ENCODE measurements around the gene CELA1.

Gene CELA1

DNA sequence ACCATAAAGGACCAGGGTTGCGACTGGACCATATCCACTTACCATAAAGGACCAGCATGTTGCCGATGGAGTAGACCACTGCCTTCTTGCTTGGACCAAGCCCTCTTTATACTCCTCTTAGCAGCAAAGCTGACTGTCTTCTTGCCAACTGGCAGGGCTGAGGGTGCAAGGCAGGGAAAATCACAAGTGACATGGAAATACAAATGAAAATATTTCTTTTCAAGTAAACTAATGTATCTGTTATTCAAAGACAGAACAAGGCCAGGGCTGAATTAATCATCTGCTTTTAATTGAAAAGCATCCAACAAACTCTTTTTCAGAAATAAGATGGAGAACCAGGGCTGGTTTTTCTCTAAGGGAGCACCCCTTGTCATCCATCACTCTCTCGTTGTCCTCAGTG lies at the start of gene CELA1:
TSS of gene CELA1 (minus strand) at position 99 of the 400 bp plus-strand sequence. CDS start at position 58, 41 bp downstream.
- Histone ChIP-seq H3K4me1 (peaks cover 0 to 15% (median 0%) of the 10 kb centered on the region in 10 experiments; a peak in 5 of 20 replicates), H3K27me3 (no peaks in the 10 kb centered on the region), H3K27ac (no peak within 1 kb of the TSS), H3K9me3 (replicated peaks in 1 of 11) (no peaks in the 10 kb centered on the region), H4K20me1 (no peaks in the 10 kb centered on the region), H3K4me2 (peak within 1 kb of the TSS in 3 of 11 experiments; percentile 8 to 15 (median 10); a peak in 1 of 22 replicates), H3K4me3 (no peak within 1 kb of the TSS), H3K36me3 (no peaks in the 10 kb centered on the region), H3K9ac (no peak within 1 kb of the TSS)
- TF ChIP-seq Cebpa-rat (IDR thresholded peaks at IDR 0.05), result no peak

DNA sequence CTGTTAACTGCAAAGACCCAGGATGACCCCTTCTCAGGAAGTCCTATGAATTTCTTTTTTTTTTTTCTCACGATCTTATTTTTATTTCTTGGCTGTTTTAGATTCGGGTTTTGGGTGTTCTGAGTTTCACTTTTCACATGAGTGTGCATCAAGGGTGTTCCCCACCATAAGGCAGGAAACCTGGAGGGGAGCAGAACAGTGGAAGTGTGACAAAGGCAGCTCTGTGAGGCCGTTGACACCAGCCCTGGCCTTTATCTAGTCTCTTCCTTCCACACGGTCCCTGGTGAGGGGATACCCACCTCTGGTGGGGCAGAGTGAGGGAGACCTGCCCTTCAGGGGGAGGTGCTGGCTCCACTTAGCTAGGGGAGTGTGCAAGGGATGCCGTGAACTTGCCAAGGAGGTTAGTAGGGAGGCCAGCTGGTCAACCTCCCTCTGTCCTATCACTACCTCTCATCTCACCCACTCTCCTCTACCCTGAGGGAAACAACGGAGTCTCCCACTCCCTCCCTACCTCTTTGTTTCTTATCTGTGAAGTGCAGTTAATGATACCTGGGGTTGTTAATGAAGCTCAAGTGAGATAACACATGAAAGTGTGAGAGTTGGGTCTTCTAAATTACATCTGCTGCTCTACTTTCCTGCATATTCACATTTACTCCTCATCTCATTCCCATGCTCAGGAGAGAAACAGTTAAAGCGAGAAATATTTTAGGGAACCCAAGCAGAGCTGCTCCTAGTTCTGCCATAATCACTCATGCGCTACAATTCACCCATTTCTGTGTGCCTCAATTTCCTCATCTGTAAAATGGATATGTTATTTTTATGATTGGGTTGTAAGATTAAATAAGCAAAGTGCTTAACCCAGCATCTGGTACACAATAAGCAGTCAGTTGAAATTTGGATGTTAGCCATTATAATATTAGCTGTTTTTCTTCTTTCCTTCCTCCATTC lies 49.1 kb upstream of the CELA1 start:
- no peak overlapping the region for H3K27ac ChIP-seq
- no peak overlapping the region for H3K9ac ChIP-seq
- H3K4me2 ChIP-seq, result peak overlapping the region; percentile 9 to 97 (median 47); a peak in 19 of 22 replicates
- peaks cover 34 to 52% (median 45%) of the 10 kb centered on the region in 10 experiments for H3K4me1 ChIP-seq
- peaks cover 25 to 57% (median 54%) of the 10 kb centered on the region in 11 experiments for H3K27me3 ChIP-seq
- no peaks in the 10 kb centered on the region for H3K9me3 ChIP-seq (replicated peaks in 1 of 11)
- no peaks in the 10 kb centered on the region for H3K36me3 ChIP-seq
- no peak for TF ChIP-seq Cebpa-rat (IDR thresholded peaks at IDR 0.05)
- H4K20me1 ChIP-seq, result peaks cover 0 to 22% (median 5%) of the 10 kb centered on the region in 11 experiments; a peak in 7 of 22 replicates
- no peak overlapping the region for H3K4me3 ChIP-seq

DNA sequence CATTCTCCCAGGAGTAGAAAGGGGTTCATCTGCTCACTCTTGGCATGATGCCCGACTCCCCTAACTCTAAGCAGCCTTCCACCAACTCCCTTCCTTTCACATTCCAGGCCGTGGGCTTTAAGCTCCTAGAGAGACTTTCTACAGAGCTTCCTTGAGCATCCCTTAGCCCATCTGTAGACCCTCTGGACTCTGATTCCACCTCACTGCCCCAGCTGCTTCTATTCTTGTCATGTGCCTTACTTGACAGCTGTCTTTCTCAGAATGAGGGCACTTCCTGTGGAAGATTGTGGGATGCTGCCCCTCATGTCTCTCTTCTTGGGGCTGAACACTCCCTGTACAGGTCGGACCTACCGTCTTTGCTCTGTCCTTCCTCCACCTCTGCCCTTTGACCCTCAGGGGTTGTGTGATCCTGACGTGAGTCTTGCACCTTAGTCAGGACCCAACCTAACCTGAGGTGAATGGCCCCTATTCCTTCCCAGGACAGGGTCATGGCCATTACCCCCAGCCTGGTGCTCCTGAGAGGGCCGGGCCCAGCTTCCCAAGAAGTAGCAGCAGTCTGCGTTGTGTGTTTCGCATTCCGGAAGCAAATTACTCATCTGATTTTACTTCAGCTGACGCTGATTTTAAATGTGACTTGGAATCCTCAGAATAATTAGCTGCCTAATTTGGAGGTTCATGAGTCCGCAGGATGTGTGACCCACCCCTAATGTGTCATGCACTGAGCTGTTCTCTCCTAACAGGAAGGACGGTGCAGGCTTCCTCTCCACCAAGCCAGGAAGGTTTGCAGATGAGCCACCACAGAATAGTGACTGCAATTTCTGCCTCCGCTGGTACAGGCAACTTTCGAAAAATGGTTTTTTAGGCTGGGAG lies 47.4 kb upstream of the CELA1 start:
- Histone ChIP-seq H3K9me3 (replicated peaks in 1 of 11) (no peaks in the 10 kb centered on the region), H3K4me2 (peak overlapping the region; percentile 8 to 97 (median 50); a peak in 21 of 22 replicates), H3K36me3 (no peaks in the 10 kb centered on the region), H3K27ac (no peak overlapping the region), H3K4me1 (peaks cover 34 to 64% (median 46%) of the 10 kb centered on the region in 10 experiments), H3K9ac (no peak overlapping the region), H3K27me3 (peaks cover 25 to 72% (median 67%) of the 10 kb centered on the region in 11 experiments), H3K4me3 (no peak overlapping the region; a peak in 1 of 20 replicates), H4K20me1 (peaks cover 0 to 25% (median 7%) of the 10 kb centered on the region in 11 experiments; a peak in 7 of 22 replicates)
- no peak for TF ChIP-seq Cebpa-rat (IDR thresholded peaks at IDR 0.05)

DNA sequence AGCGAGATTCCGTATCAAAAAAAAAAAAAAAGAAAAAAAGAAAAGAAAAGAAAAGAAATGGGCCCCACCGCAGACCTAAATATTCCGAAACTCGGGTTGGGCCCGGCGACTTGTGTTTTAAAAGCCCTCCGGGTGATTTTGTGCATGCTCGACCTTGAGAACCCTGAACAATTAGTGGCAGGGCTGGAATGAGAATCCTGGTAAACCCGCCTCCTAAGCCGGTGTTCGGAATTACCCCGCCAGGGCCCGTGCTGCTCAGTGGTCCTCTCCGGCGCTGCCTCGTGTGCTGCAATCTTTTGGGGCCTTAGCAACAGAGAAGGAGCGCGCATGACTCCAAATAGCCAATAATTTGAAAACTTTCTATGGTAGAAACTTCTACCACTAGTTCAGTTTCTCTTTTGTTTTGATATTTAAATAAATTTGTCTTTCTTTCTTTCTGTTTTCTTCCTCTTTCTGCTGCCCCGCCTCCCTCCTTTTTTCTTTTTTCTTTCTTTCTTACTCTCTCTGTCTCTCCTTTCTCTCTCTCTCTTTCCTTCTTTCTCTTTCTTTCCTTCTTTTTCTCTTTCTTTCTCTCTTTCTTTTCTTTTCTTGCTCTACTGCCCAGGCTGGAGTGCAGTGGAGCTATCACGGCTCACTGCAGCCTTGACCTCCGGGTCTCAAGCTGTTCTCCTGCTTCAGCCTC lies 46.2 kb upstream of the CELA1 start:
- Histone ChIP-seq H3K4me1 (peaks cover 34 to 77% (median 54%) of the 10 kb centered on the region in 10 experiments), H3K4me2 (peak overlapping the region; percentile 90 to 99 (median 95)), H3K27me3 (peaks cover 25 to 84% (median 76%) of the 10 kb centered on the region in 11 experiments), H3K9me3 (replicated peaks in 1 of 11) (no peaks in the 10 kb centered on the region), H3K9ac (peak overlapping the region in 1 of 11 experiments; percentile 77; a peak in 5 of 22 replicates), H3K4me3 (peak overlapping the region; percentile 16 to 76 (median 64); a peak in 16 of 20 replicates), H3K27ac (no peak overlapping the region), H3K36me3 (no peaks in the 10 kb centered on the region), H4K20me1 (peaks cover 0 to 25% (median 7%) of the 10 kb centered on the region in 11 experiments; a peak in 7 of 22 replicates)
- no peak for TF ChIP-seq Cebpa-rat (IDR thresholded peaks at IDR 0.05)

- peaks cover 34 to 80% (median 54%) of the 10 kb centered on the region in 10 experiments for H3K4me1 ChIP-seq
- H3K27ac ChIP-seq, result peak within 1 kb of the TSS in 5 of 11 experiments; percentile 8 to 56 (median 22); a peak in 8 of 22 replicates
Measured at GRCh38 chr12:51391283-51392123, 45.0 kb upstream of the CELA1 start, which contains the start of gene GALNT6. Gene GALNT6, minus strand, starts transcription at chr12:51391406. Its CDS starts 11,625 bp downstream, at chr12:51379781.

DNA sequence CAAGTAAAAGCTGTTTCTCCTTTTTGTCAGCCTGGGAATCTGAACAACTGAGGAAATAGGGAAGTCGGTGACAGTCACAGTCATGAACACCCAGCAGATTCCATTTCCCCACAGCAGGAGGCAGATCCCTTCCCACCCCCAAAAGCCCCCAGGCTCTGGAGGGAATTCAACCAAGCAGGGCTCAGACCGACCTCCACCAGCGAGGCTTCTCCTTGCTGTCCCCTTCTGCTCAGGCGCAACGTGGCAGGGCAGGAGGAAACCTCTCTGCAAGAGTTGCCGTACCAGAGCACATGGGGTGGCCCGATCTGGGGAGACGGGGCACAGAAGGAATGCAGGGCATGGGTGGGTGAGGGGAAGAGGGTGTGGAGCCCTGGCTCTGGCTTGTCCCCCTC lies 44.4 kb upstream of the CELA1 start:
- TF ChIP-seq Cebpa-rat (IDR thresholded peaks at IDR 0.05), result no peak
- Histone ChIP-seq H3K9ac (peak overlapping the region in 10 of 11 experiments; percentile 38 to 77 (median 66); a peak in 17 of 22 replicates), H3K4me3 (peak overlapping the region; percentile 58 to 76 (median 66)), H3K4me1 (peaks cover 34 to 80% (median 54%) of the 10 kb centered on the region in 10 experiments), H3K27me3 (peaks cover 34 to 87% (median 74%) of the 10 kb centered on the region in 11 experiments), H4K20me1 (peaks cover 0 to 25% (median 7%) of the 10 kb centered on the region in 11 experiments; a peak in 7 of 22 replicates), H3K9me3 (replicated peaks in 1 of 11) (no peaks in the 10 kb centered on the region), H3K27ac (peak overlapping the region in 5 of 11 experiments; percentile 8 to 56 (median 22); a peak in 6 of 22 replicates), H3K36me3 (no peaks in the 10 kb centered on the region), H3K4me2 (peak overlapping the region; percentile 90 to 99 (median 95))

More at GRCh38 chr12:51391283-51392123, 45.0 kb upstream of the CELA1 start, which contains the start of gene GALNT6:
- Histone ChIP-seq H3K4me3 (peak within 1 kb of the TSS; percentile 58 to 76 (median 66)), H4K20me1 (peaks cover 0 to 25% (median 7%) of the 10 kb centered on the region in 11 experiments; a peak in 7 of 22 replicates), H3K36me3 (no peaks in the 10 kb centered on the region), H3K9ac (peak within 1 kb of the TSS in 10 of 11 experiments; percentile 38 to 77 (median 66); a peak in 20 of 22 replicates), H3K27me3 (peaks cover 27 to 91% (median 76%) of the 10 kb centered on the region in 11 experiments), H3K4me2 (peak within 1 kb of the TSS; percentile 90 to 99 (median 95)), H3K9me3 (replicated peaks in 1 of 11) (no peaks in the 10 kb centered on the region)
- no peak for TF ChIP-seq Cebpa-rat (IDR thresholded peaks at IDR 0.05)

GRCh38 chr12:51390457-51390856 lies 44.0 kb upstream of the CELA1 start:
- TF ChIP-seq Cebpa-rat (IDR thresholded peaks at IDR 0.05), result no peak
- Histone ChIP-seq H3K27me3 (peaks cover 38 to 82% (median 69%) of the 10 kb centered on the region in 11 experiments), H4K20me1 (peaks cover 0 to 25% (median 7%) of the 10 kb centered on the region in 11 experiments; a peak in 7 of 22 replicates), H3K4me2 (peak overlapping the region in 7 of 11 experiments; percentile 90 to 99 (median 97); a peak in 13 of 22 replicates), H3K9ac (no peak overlapping the region), H3K36me3 (no peaks in the 10 kb centered on the region), H3K27ac (no peak overlapping the region), H3K4me3 (peak overlapping the region in 2 of 10 experiments; percentile 62 to 72; a peak in 3 of 20 replicates), H3K4me1 (peaks cover 32 to 76% (median 51%) of the 10 kb centered on the region in 10 experiments), H3K9me3 (replicated peaks in 1 of 11) (no peaks in the 10 kb centered on the region)

Measured in BLaER1 treated with 17β-estradiol and CSF1 and Interleukin-3, amounts not matched to agents 10 nM and 100 nM (cell line).